Right atrium auricular region (tissue), 2 donors: Measurements from ENCODE around the gene SORCS3. TPM values are rescaled to one million over a fixed set of nuclear protein-coding genes. Genes with fewer than 3 reads are reported as not detected.
A peak's percentile ranks its signal among the peaks of the same experiment; 100 is the strongest.
"Not testable (repeated sequence)": the region's sequence is repeated elsewhere in the genome, so short reads cannot be mapped to it uniquely, and the experiment has no call there.

ENCODE experiments used
- DNase-seq: peaks from one replicate; pipeline ENCODE4 v3.0.0-alpha.2; 2019; ENCODE audit warnings: low spot score
- H3K27ac ChIP-seq, 2 donors: fragments of 200-600 bp; sonication (generic); 1 replicate in 1 of 2; 2 replicates in 1 of 2; pipeline ENCODE4 v1.5.1; 2016 to 2019
- H3K27me3 ChIP-seq, 2 donors: fragments of 200-600 bp; sonication (generic); one replicate each; pipeline versions ENCODE4 v1.5.1 to v1.6.0; 2017 to 2019
- H3K36me3 ChIP-seq: fragments of 200-600 bp; sonication (generic); one replicate; pipeline ENCODE4 v1.5.1; 2016
- H3K4me1 ChIP-seq, 2 donors: fragments of 200-600 bp; sonication (generic); one replicate each; pipeline versions ENCODE4 v1.5.1 to v1.6.0; 2017 to 2019
- H3K4me3 ChIP-seq, 2 donors: fragments of 200-600 bp; sonication (generic); 1 replicate in 1 of 2; 2 replicates in 1 of 2; pipeline ENCODE4 v1.5.1; 2017 to 2019; ENCODE audit warnings: mild to moderate bottlenecking in 1 of 2, moderate library complexity in 1 of 2
- H3K9me3 ChIP-seq, 2 donors: fragments of 200-600 bp; sonication (generic); one replicate each; pipeline ENCODE4 v1.5.1; 2019
- total RNA-seq, 2 donors: library from RNA; depleted of rRNA; stranded (reverse); fragments of >200 nt; gene quantifications; one replicate each; pipeline ENCODE4 v1.1.0, GENCODE V29; 2016
- TF ChIP-seq, protein P1 (sequence below), 2 donors: fragments of 200-600 bp; sonication (generic); IDR thresholded peaks; one replicate each; pipeline ENCODE4 v1.5.1; 2019; ENCODE audit warnings: antibody characterized with exemption in 2 of 2

The SORCS3 gene
- total RNA-seq, 2 donors from 2014 or later: 0.07 TPM; not detected in 1

DNA sequence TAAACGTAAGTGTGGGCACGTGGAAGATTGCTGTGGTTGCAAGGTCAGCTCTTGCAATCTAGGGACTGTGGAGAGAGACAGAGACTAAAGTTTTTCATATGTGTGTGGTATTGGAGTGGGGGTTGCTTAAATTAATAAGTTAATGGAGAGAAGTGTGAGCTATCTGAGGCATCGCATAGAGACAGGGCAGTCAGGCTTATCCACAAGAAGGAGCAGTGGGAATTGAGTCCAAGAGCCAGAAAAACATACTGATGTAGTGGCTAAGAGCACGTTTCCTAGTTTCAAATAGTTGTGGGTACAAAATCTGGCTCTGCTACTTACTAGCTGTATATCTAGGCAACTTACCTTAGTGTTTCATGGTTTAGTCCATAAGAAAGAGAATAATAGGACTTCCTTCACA is 65.8 kb downstream of the SORCS3 start:
- TF ChIP-seq, protein P1, sequence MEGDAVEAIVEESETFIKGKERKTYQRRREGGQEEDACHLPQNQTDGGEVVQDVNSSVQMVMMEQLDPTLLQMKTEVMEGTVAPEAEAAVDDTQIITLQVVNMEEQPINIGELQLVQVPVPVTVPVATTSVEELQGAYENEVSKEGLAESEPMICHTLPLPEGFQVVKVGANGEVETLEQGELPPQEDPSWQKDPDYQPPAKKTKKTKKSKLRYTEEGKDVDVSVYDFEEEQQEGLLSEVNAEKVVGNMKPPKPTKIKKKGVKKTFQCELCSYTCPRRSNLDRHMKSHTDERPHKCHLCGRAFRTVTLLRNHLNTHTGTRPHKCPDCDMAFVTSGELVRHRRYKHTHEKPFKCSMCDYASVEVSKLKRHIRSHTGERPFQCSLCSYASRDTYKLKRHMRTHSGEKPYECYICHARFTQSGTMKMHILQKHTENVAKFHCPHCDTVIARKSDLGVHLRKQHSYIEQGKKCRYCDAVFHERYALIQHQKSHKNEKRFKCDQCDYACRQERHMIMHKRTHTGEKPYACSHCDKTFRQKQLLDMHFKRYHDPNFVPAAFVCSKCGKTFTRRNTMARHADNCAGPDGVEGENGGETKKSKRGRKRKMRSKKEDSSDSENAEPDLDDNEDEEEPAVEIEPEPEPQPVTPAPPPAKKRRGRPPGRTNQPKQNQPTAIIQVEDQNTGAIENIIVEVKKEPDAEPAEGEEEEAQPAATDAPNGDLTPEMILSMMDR (IDR thresholded peaks at IDR 0.05): no peak
- Histone ChIP-seq H3K4me1 (peaks cover 0 to 8% of the 10 kb centered on the region in 2 donors), H3K27ac (no peak overlapping the region), H3K4me3 (no peak overlapping the region), H3K9me3 (no peaks in the 10 kb centered on the region), H3K36me3 (no peaks in the 10 kb centered on the region), H3K27me3 (no peaks in the 10 kb centered on the region)
- no peak for DNase-seq

DNA sequence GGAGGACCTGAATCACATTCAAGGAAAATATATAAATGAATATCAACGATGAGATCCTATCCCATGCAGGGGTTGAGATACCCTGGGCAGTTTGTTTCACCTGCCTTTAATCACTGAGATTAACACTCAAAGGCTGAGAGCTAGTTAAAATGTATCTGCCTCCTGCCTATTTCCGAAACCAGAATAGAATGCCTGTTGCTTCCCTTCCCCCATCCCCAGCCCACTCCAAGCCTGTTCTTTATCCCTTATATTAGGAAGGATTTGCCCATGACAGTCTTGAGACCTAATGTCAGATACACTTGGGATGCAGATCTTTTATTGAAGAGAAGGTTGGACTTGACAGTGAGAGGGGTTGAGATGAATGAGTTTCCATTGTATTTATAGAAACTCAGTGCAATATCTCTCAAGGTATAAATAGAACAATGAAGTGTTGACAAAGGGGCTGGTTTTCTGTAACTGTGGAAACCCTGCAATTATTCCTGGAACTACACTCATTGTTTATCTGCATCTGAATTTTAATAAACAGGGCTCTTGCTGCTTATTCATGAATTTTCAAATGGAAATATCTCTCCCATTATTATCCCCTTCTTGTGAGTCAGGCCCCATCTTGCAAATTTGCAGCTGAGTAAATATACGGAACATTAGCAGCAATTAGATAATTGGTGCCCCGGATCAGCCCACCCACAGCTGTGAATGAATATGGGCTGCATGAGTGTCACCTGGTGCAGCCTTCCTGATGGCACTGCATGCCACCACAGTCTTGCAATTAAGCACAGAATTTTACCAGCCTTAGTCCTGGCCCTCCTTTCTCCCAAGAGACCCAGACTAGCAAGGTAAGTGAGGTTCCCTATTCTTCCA is 66.7 kb downstream of the SORCS3 start:
- H3K4me3 ChIP-seq: no peak overlapping the region
- H3K4me1 ChIP-seq: peaks cover 0 to 8% of the 10 kb centered on the region in 2 donors
- H3K27ac ChIP-seq: no peak overlapping the region
- H3K9me3 ChIP-seq: no peaks in the 10 kb centered on the region
- no peaks in the 10 kb centered on the region for H3K36me3 ChIP-seq
- TF ChIP-seq, protein P1 (IDR thresholded peaks at IDR 0.05): no peak
- no peaks in the 10 kb centered on the region for H3K27me3 ChIP-seq
- DNase-seq: no peak

- Histone ChIP-seq H3K9me3 (no peaks in the 10 kb centered on the region), H3K4me1 (peaks cover 0 to 8% of the 10 kb centered on the region in 2 donors), H3K4me3 (no peak overlapping the region), H3K27ac (no peak overlapping the region), H3K27me3 (no peaks in the 10 kb centered on the region), H3K36me3 (no peaks in the 10 kb centered on the region)
- DNase-seq: no peak
- TF ChIP-seq, protein P1 (IDR thresholded peaks at IDR 0.05): no peak
Measured at GRCh38 chr10:104711302-104711721, 70.2 kb downstream of the SORCS3 start.

- not testable (repeated sequence) for H3K27ac ChIP-seq, H3K4me3 ChIP-seq, H3K27me3 ChIP-seq, DNase-seq, H3K9me3 ChIP-seq, H3K36me3 ChIP-seq, H3K4me1 ChIP-seq
Measured at GRCh38 chr10:104730593-104730992, 89.5 kb downstream of the SORCS3 start.

GRCh38 chr10:104731192-104731591 is 90.1 kb downstream of the SORCS3 start:
- Histone ChIP-seq H3K36me3 (no peaks in the 10 kb centered on the region), H3K4me1 (peaks cover 0 to 8% of the 10 kb centered on the region in 2 donors), H3K9me3 (no peaks in the 10 kb centered on the region), H3K27me3 (no peaks in the 10 kb centered on the region), H3K4me3 (no peak overlapping the region), H3K27ac (no peak overlapping the region)
- no peak for DNase-seq
- TF ChIP-seq, protein P1 (IDR thresholded peaks at IDR 0.05): no peak

DNA sequence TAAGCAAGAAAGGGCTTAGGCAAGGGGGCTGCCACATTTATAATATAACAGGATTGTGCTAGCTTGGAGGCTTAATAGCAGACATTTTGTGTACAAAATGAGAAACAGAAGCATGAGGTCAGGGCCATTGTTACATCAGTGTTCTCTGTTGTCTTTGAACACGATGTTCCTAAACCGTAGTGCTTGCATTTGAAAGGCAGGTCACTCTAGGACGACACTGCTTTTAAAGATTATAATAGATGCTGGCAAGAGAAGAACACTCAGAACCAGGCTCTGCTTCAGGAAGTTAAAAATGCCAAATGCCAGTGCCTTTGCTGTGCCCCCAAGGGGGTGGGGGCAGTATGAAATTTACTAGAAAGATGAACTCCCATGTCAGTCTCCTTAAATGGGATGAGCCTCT is 91.1 kb downstream of the SORCS3 start:
- no peaks in the 10 kb centered on the region for H3K9me3 ChIP-seq
- H3K27me3 ChIP-seq: no peaks in the 10 kb centered on the region
- H3K4me3 ChIP-seq: no peak overlapping the region
- TF ChIP-seq, protein P1 (IDR thresholded peaks at IDR 0.05): no peak
- no peaks in the 10 kb centered on the region for H3K36me3 ChIP-seq
- DNase-seq: no peak
- peaks cover 0 to 8% of the 10 kb centered on the region in 2 donors for H3K4me1 ChIP-seq
- peak overlapping the region in 1 of 2 donors; percentile 11 for H3K27ac ChIP-seq
